Right ventricle myocardium superior (tissue), 1 donor: Measurements from ENCODE around the gene CARD19. TPM values are rescaled to one million over a fixed set of nuclear protein-coding genes. Genes with fewer than 3 reads are reported as not detected.

Experiments
- ATAC-seq: fragments of 200-7000 bp; cut with Tn5 transposase; one replicate; pipeline ENCODE4 v1.9.1; 2020; ENCODE audit warnings: mild to moderate bottlenecking; ENCODE audit not compliant: poor library complexity
- DNase-seq: peaks from one replicate; pipeline ENCODE4 v3.0.0-alpha.2; 2020
- intact Hi-C: fragments of 100-400 bp; cut with DNase I; formaldehyde crosslinking; loops from one replicate; pipeline ENCODE4 v1.11.2; 2022
- total RNA-seq: library from RNA; stranded (reverse); fragmentation: NEBNext Ultra II Directional; extraction: Animal tissue kit (Norgen Biotek cat#: 25700); gene quantifications from one replicate; pipeline ENCODE4 v1.2.1, GENCODE V29; 2021
- donor health status: DM: no; HTN: yes; CAD: no; lungs with severe emphysema.

CARD19 gene
- total RNA-seq, 1 donor from 2014 or later: 27.5 TPM

DNA sequence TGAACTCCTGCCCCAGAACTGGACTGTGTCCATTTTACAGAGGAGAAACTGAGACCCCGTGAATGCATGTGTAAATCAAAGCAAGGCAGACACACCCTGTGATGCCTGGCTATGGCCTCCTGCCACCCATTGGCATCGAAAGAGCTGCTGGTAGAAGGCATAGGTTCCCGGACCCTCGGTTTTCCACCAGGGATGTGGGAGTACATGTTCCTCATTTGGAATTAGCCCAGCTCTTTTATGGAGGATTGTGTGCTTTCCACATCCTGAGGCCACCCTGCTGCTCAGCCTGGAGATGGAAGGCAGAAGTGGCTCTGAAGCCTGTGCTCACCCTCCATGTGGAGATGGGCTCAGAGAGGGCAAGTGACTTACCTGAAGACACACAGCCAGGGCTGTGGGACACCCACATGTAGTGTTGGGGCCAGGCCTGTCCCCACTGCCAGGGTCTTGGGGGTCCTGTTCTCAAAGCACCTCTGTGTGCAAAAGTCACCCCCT, 34.7 kb upstream of the CARD19 start:
- intact Hi-C loops: no loop called here
- DNase-seq (no peak), ATAC-seq (no peak)

DNA sequence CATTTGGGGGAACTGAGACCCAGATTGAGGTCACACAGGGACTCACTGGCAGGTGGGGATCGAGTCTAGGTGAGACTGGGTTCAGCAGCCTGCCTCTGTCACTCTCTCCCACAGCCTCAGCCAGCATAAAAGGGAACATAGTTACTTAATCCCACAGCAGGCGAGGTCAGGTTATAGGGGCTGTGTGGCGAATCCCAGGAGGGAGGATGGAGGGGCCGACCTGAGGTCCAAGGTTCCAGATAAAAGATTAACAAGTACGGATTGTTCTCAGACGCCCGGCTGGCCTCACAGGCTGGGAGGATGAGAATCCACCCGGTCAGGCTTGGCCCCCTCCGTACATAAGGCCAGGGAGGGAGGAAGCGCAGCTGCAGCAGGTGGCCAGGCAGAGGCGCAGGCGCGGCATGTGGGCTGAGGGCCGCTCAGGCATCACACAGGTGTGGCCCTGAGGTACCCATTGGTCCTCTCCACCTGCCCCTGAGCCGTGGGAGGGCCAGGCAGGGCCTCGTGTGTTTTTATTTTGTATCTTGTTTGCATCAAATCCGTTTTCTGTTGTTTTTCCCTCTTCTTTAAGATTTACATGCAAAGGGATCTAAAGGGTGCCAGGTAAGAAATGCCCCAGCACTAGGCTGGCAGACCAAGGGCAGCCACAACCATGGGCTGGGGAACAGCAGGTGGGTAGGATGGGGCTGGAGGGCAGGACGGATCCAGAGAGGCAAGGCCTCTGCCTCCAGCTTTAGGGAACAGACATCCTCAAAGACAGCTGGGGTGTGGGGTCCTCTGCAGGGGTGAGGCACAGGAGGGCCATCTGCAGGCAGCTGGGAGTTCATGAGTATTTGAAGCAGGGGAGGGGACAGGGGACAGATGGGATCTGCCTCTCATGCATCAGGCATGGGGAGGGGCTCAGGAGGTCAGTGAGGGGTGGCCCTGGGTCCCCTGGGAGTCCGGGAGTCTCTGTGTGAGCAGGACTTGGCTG, 33.9 kb upstream of the CARD19 start:
- intact Hi-C loops: no loop called here
- ATAC-seq (no peak), DNase-seq (no peak)

DNA sequence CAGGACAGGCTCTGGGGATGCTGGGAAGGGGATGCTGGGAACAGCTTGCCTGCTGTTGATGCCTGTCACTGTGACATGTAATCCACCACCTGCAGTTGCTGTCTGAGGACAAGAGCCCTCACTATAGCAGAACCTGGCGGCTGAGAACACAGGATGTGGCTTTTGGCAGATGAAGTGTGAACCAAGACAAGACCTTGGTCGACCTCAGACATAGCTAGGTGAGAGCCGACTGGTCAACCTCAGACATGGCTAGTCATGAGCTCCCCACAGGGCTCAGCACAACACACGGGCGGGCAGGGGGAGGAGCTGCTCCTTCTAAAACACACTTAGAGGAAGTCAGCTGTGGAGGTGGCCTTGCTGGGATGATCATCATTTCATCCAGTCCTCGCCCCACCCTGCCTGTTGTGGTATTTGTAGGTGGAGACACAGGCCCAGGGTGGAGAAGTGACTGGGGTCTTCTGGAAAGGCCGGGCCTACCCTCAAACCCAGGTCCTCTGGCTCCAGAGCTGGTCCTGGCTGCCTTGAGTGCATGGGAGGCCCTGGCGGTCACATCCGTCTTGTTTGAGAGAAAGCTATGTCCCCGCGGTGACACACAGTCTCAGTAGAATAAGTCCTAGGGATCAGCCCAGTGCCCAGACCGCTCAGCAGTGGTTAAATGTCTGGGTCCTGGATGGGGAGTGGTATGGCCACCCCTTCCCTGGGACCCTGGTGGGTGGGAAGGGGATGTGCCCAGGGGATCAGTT, 31.5 kb upstream of the CARD19 start:
- intact Hi-C loops: no loop called here

DNA sequence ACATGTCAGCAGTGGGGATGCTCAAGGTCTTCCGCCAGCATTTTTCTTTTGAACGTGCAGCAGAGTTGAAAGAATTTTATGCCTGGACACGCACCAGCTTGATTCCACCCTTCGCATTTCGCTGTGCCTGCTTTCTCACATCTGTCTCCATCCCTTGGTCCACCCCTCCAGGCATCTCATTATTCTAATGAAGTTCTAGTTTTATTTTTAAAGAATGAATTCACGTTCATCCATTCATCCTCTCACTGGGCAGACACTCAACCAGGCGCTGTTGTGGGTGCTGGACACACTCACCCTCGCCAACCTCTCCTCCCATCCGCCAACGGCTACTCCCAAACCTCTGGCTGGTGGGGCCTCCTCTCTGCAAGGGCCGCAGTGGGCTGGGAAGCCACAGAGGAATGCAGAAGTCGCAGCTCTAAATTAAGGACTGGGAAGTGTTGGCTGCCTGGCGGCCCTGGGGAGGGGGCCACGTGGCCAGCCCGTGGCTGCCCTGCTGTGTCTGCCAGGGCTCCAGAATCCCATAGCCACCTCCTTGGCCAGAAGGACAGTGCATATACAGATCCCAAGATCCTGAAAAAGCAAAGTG, 30.8 kb upstream of the CARD19 start:
- no peak for DNase-seq
- intact Hi-C loops: no loop called here
- ATAC-seq: peak; percentile 63

More for the DNA sequence above, 31.5 kb upstream of the CARD19 start:
- peak; percentile 37 for ATAC-seq
- DNase-seq: no peak

DNA sequence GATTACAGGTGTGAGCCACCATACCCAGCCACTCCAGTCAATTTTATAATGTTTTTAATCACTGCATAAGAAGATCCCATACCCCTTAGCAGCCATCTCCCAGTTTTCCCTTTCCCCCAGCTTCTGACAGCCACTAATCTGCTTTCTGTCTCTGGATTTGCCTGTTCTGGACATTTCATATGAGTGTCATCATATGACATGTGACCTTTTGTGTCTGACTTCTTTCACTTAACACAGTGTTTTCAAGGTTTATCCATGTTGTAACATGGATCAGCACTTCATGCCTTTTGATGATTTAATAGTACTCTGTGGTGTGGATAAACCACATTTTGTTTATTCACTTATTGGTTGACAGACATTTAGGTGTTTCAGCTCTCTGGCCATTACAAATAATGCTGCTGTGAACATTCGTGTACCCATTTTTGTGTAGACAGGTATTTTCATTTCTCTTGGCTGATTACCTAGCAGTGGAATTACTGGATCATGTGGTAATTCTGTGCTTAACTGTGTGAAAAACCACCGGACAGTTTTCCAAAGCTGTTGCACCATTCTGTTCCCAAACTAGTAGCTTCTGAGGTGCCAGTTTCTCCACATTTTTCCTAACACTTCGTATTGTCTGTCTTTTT, 28.9 kb upstream of the CARD19 start:
- intact Hi-C loops: no loop called here
- DNase-seq (no peak), ATAC-seq (no peak)

DNA sequence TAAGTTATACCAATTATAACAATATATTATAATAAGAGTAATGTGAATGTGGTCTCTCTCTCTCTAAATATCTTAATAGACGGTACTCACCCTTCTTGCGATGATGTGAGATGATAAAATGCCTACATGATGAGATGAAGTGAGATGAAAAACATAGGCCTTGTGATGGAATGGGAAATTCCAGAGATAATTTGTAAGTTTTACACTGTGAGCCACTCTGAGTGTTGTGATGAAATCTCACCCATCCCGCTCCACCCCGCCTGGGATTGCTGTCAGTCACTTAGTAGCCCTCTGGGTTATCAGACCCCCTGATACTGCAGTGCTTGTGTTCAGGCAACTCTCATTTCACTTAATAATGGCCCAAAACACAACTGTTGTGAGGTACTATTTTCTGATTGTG, 27.1 kb upstream of the CARD19 start:
- DNase-seq (no peak), ATAC-seq (no peak)
- intact Hi-C loops: no loop called here

DNA sequence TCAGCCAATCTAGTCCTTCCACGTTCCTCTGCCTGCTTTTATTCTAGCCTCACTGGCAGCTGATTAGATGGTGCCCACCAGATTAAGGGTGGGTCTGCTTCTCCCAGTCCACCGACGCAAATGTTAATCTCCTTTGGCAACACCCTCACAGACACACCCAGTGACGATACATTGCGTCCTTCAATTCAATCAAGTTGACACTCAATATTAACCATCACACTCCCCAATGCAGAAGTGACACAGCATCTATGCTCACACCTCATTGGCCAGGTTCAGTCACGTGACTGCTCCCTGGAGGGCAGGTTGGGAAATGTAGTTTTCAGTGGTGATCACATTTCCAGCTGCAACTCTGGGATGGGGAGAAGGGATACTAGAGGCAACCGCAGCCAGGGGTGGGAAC, 24.6 kb upstream of the CARD19 start:
- intact Hi-C loops: no loop called here
- ATAC-seq (peak; percentile 57), DNase-seq (no peak)

DNA sequence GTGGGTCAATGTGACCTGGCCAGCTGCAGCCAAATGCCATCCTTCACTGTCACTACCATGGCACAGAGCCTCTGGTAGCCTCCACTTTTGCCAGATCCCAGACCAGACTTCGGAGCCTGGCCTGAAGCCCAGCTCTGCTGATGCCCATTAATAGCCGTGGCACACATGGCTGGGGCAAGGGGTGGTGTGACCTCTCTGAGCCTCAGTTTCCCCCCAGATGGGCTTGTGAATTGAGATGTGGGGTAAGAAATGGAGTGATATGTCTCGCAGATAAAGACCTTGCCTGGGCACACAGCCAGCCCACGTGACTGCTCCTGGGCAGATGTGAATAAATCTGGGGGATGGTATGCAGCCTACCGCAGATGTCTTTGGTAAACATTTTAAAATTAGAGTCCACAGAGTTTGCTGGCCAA, 23.6 kb upstream of the CARD19 start:
- peak; percentile 82 for ATAC-seq

DNA sequence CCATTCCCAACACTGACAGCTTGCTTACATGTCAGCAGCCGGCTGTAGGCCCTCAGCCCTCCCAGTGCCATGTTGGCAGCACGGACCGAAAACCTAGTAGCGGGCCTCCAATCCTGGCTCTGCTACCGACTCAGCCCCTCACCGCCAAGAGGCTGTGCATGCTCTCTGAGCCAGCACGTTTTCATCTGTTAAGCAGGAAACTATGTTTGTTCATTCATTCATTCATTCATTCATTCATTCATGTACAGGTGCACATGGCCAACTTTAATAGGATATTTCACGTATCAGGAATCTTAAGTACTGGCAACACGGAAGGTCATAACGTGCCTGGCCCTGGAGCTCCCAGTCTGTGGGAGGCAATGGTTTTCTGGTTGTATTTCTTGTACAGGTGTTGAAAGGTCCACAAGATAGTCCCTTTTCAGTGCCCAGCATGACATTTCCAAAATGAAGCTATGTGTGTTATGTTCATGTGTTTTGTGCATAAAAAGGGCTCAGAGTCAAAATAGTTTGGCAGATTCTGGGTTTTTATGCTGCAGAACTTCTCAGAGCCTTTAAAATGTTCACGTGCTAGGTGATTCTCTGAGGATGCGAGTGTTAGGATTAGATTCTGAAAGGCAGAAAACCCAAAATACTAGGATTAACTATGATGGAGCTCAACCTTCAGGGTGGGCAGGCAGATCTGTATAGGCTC, 19.8 kb upstream of the CARD19 start:
- DNase-seq (no peak), ATAC-seq (no peak)
- intact Hi-C loops: no loop called here

More for the DNA sequence above, 23.6 kb upstream of the CARD19 start:
- intact Hi-C loops: no loop called here
- DNase-seq: peak; percentile 47

DNA sequence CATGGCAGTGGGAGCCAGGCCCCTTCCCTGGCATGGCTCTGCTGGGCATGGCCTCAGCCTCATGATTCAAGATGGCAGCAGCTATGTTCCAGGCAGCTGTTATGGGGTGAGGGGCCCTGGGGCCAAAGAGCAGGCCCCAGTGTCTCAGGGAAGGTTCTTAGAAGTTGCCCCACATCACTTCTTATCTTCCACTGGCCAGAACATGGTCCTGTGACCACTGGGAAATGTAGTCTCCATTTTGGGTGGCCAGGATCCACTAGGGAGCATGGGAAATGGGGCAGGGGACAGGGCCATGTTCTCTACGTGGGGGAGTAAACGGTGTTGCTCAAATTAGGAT, 19.3 kb upstream of the CARD19 start:
- peak; percentile 10 for DNase-seq
- no peak for ATAC-seq
- intact Hi-C loops: no loop called here

DNA sequence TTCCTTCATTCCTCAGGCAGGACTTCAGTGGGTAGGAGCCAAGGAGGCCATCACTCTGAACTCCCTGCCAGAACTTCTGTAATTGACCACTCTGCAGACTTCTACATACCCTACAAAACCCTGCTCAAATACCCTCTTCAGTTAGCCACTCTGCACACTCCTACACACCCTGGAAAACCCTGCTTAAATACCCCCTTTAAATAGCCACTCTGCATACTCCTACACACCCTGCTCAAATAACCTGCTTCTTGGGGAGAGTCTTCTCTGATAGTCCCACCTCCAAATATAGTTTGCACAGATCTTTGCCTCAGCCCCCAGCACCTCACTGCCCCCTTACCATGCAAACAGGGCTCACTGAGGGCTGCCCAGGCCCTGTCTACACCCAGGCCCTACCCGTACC, 18.6 kb upstream of the CARD19 start:
- intact Hi-C loops: no loop called here
- DNase-seq: no peak
- ATAC-seq: no peak

DNA sequence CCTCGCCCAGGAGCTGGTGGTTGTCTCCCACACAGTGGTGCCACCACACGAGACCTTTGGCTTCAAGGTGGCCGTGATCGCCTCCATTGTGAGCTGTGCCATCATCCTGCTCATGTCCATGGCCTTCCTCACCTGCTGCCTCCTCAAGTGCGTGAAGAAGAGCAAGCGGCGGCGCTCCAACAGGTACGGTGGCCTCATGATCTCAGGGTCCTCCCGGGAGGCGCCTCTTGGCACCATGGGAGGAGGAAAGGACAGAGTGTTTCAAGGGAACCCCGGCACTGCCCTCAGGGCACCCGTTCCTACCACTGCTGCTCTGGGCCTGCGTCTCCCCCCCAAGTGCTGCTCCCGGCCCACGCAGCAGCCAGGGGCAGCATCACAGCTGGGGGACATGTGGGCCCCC, 18.2 kb upstream of the CARD19 start:
- DNase-seq (peak; percentile 20), ATAC-seq (no peak)
- intact Hi-C loops: no loop called here

DNA sequence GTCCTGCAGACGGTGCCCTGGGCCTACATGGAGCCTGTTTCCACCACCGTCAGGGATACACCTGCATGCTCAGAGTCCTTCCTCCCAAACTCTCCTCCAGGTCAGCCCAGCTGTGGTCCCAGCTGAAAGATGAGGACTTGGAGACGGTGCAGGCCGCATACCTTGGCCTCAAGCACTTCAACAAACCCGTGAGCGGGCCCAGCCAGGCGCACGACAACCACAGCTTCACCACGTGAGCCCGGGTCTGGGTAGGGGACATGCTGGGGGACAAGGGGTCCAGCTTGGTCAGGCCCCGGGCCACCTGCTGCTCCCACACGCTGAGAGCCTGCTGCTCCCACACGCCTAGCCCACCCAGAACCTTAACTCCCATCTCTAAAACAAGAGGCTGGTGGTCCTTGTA, 16.6 kb upstream of the CARD19 start:
- ATAC-seq (no peak), DNase-seq (peak; percentile 22)
- intact Hi-C loops: no loop called here

DNA sequence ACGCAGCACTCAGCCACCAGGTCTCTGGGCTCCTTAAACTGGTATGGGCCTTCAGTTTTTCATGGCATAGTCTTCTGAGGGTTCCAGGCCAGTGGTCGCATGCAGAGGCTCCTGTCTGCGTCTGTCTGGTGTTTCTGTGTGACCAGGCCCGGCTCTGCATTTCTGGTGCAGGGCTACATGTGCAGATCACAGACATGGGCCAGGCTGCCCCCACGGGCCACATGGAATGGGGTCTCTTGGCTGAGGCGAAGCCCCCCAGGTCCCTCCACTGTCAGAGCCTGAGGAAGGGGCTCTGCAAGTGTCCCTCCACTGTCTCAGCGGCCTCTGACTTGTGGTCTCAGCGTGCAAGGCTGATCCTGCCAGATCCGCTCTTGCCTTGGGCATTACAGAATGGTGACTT, 15.6 kb upstream of the CARD19 start:
- ATAC-seq (no peak), DNase-seq (peak; percentile 33)
- intact Hi-C loops: no loop called here

DNA sequence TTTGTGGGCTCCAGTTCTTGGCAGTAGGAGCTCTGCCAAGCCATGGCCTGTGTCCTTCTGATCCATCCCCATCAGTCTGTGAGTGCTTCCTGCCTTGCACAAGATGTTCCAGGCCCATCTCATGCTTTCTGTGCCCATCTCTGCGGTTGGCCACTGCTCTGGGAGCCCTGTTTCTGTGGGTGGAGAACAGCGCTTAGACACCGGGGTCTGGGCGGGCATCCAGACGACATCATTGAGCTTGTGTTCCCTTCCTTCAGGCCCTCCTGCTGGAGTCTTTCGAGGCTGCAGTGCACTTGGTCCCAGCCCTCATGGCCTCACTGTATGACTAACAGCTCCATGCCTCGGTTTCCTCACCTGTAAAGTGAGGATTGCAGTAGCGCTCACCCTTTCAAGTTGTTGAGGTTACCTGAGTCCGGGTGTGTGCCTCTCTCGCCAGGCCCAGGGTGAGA, 14.9 kb upstream of the CARD19 start:
- intact Hi-C loops: no loop called here
- ATAC-seq (no peak), DNase-seq (peak; percentile 32)

DNA sequence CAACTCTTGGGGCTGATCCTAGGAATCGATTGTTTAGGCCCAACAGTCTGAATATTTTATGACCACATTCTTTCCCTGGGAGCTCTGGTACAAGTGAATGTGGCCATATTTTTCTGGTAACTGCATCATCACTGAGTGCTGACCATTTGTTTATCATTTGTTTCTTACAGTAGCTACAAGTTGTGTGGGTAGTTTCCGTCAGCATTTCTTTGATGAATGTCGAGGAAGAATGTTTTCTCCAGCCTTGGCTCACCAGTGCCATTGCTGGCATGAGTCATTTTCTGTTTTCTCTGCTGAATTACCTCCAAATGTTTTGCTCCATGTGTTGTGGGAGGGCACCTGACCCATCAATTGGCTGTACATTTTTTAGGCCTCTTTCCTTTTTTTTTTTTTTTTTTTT, 14.1 kb upstream of the CARD19 start:
- DNase-seq (no peak), ATAC-seq (no peak)
- intact Hi-C loops: no loop called here

DNA sequence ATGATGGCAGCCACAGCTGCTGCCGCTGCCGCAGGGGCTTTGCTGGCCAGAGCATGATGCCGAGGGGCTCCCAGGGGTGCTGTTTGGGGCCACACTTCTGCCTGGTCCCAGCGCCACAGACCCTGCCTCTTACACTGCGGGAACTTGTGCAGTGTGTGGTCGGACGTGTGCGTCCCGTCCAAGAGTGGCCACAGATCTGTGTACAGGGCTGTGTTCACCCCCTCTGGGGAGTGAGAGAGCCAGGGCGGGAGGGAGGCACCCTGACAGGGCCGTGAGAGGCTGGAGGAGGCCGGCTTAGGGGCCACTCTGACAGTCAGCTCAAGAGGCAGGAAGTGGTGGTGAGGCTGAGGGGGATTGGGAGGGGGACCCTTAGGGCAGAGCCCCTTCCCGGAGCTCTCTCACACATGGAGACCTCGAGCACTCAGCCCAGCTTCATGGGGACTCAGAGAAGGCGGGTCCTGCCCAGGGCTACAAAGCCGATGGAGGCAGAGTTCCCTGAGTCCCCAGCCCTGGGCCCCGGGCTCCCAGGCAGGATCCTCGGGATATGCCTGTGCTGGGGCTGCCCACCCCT, 13.1 kb upstream of the CARD19 start:
- DNase-seq (peak; percentile 33), ATAC-seq (no peak)
- intact Hi-C loops: no loop called here
